A673 (cell line): ENCODE data around the gene ZNF490. TPM values are rescaled to one million over a fixed set of nuclear protein-coding genes. Genes with fewer than 3 reads are reported as not detected.

Source experiments
- BruUV-seq: library from RNA; stranded (reverse); fragments of 400-500 nt; replicated peaks from 2 replicates; lab custom pipeline; 2021; lab: Mats Ljungman, UMichigan
- CTCF ChIA-PET: fragments of 300-600 bp; sonication (Branson Sonifier 250); formaldehyde crosslinking; loops from one replicate; lab custom pipeline; 2022; ENCODE audit warnings: antibody characterized with exemption; lab: Charles Lee
- POLR2A ChIA-PET: fragments of 300-600 bp; sonication (Branson Sonifier 250); formaldehyde crosslinking; loops from one replicate; lab custom pipeline; 2022; ENCODE audit warnings: antibody characterized with exemption; ENCODE audit not compliant: low non-redundant PET; lab: Charles Lee
- DNase-seq: peaks from one replicate; pipeline ENCODE4 v3.0.0-alpha.2; 2015; ENCODE audit warnings: low spot score
- H3K27ac ChIP-seq: fragments of 200-600 bp; sonication (generic); 2 replicates; pipeline ENCODE4 v1.5.1; 2016; ENCODE audit warnings: mixed run types, low read depth, mild to moderate bottlenecking, mixed read lengths, antibody characterized with exemption, low read length; ENCODE audit not compliant: poor library complexity, severe bottlenecking
- H3K27me3 ChIP-seq: fragments of 200-600 bp; sonication (generic); replicated peaks from 2 replicates; pipeline ENCODE4 v1.6.1; 2017; ENCODE audit warnings: mixed run types, low read depth, mild to moderate bottlenecking, mixed read lengths, antibody characterized with exemption, low read length; ENCODE audit not compliant: insufficient read depth, poor library complexity
- H3K36me3 ChIP-seq: fragments of 200-600 bp; sonication (generic); 2 replicates; pipeline ENCODE4 v1.6.1; 2016; ENCODE audit warnings: mixed run types, mild to moderate bottlenecking, mixed read lengths, antibody characterized with exemption, low read length; ENCODE audit not compliant: insufficient read depth, poor library complexity, severe bottlenecking
- H3K4me1 ChIP-seq: fragments of 200-600 bp; sonication (generic); 2 replicates; pipeline ENCODE4 v1.6.1; 2017; ENCODE audit warnings: mixed run types, mild to moderate bottlenecking, mixed read lengths, antibody characterized with exemption, low read length; ENCODE audit not compliant: insufficient read depth, poor library complexity, severe bottlenecking
- H3K4me3 ChIP-seq: fragments of 200-600 bp; sonication (generic); 2 replicates; pipeline ENCODE4 v1.5.1; 2016; ENCODE audit warnings: low read depth, mixed run types, mild to moderate bottlenecking, mixed read lengths, low read length; ENCODE audit not compliant: poor library complexity, severe bottlenecking
- H3K9me3 ChIP-seq: fragments of 200-600 bp; sonication (generic); 2 replicates; pipeline ENCODE4 v1.6.1; 2016; ENCODE audit warnings: mixed run types, low read depth, mild to moderate bottlenecking, mixed read lengths, antibody characterized with exemption, low read length; ENCODE audit not compliant: poor library complexity, severe bottlenecking
- EZH2 ChIP-seq: fragments of 200-600 bp; sonication (generic); IDR thresholded peaks from 2 replicates; pipeline ENCODE4 v1.6.1; 2017; ENCODE audit warnings: borderline replicate concordance, low read depth, mild to moderate bottlenecking, mixed read lengths, antibody characterized with exemption, low read length; ENCODE audit not compliant: poor library complexity, severe bottlenecking
- intact Hi-C: fragments of 100-400 bp; cut with micrococcal nuclease; formaldehyde crosslinking; loops from one replicate; pipeline ENCODE4 v1.10.0; 2022; ENCODE audit not compliant: unreplicated experiment
- total RNA-seq: library from RNA; stranded (reverse); gene quantifications from 2 replicates; pipeline ENCODE4 v1.2.3, GENCODE V29; 2021
- TF ChIP-seq, protein P1 (sequence below): fragments of 300-800, 200-600 bp; sonication (generic); conservative IDR thresholded peaks from 2 replicates; pipeline ENCODE4 v1.5.1; 2017; ENCODE audit warnings: low read depth, mild to moderate bottlenecking, antibody characterized with exemption, low read length, moderate library complexity, mixed read lengths

The ZNF490 gene
- total RNA-seq, 1 experiment from 2014 or later = 7.7 TPM

DNA sequence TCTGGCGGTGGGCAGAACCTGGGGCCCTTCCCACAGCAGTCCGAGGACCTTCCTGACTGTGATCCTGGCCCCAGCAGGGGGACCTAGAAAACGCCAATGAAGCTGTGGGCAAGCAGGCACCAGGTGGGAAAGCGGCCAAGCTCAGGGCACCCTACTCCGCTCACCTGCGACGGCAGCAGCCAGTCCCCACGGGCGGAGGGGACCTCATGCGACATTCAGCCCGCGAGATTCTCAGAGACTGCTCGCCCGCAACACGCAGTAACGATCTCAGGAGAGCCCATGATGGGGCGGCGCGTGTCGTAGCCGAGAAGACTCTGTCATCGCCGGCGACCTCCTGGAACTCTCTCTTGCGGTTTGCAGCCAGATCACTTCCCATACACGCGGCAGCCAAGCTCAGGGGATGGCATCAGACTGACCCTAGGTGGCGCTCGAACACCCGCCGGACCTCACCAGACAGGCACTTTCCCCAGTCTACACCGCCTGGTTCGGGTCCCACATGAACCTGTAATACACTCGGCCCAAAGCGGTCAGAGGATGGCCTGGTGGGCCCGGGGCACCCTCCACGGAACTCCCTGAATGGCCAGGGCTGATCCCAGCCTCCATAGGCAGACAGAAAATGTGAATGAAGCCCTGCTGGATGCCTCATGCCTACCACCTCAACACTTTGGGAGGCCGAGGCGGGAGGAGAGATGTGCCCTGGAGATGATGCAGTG, 29.4 kb upstream of the ZNF490 start:
- no peaks in the 10 kb centered on the region for H3K4me1 ChIP-seq
- peak; percentile 87 for DNase-seq
- ChIA-PET CTCF (interaction anchor here (0.5 to 1.1 kb wide), 5 partner anchors 9 to 243 kb away, joined by 3 to 6 read pairs (median 4); partner anchors contain the start of genes MAN2B1 and WDR83), POLR2A (no interaction called here)
- intact Hi-C loops = loop anchor here (10.0 kb wide), 1 partner anchor 755 kb away; the partner anchor contains the start of gene ZNF69
- H3K4me3 ChIP-seq = no peak overlapping the region
- no peak for TF ChIP-seq EZH2
- TF ChIP-seq, protein P1, sequence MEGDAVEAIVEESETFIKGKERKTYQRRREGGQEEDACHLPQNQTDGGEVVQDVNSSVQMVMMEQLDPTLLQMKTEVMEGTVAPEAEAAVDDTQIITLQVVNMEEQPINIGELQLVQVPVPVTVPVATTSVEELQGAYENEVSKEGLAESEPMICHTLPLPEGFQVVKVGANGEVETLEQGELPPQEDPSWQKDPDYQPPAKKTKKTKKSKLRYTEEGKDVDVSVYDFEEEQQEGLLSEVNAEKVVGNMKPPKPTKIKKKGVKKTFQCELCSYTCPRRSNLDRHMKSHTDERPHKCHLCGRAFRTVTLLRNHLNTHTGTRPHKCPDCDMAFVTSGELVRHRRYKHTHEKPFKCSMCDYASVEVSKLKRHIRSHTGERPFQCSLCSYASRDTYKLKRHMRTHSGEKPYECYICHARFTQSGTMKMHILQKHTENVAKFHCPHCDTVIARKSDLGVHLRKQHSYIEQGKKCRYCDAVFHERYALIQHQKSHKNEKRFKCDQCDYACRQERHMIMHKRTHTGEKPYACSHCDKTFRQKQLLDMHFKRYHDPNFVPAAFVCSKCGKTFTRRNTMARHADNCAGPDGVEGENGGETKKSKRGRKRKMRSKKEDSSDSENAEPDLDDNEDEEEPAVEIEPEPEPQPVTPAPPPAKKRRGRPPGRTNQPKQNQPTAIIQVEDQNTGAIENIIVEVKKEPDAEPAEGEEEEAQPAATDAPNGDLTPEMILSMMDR = peak; percentile 93
- H3K27me3 ChIP-seq = no peaks in the 10 kb centered on the region
- no peaks in the 10 kb centered on the region for H3K9me3 ChIP-seq
- BruUV-seq = no TSS peak
- no peak overlapping the region for H3K27ac ChIP-seq
- no peaks in the 10 kb centered on the region for H3K36me3 ChIP-seq

DNA sequence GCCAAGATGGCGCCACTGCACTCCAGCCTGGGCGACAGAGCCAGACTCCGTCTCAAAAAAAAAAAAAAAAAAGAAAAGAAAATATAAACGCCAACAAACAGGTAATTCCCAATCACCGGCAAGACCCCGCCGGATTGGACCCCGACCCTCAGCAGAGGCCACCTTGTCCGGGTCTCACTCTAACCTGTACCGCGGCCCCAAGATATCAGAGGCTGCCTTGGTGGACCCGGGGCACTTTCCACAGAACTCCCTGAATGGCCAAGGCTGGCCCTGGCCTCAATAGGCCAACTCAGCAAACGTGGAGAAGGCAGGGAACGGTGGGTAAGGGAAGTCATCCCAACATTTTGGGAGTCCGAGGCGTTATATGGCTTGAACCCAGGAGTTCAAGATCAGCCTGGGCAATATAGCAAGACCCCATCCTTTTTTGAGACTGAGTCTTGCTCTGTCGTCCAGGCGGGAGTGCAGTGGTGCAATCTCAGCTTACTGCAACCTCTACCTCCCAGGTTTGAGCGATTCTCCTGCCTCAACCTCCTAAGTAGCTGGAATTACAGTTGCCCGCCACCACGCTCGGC, 28.1 kb upstream of the ZNF490 start:
- Histone ChIP-seq H3K4me3 (no peak overlapping the region), H3K27ac (no peak overlapping the region), H3K9me3 (no peaks in the 10 kb centered on the region), H3K27me3 (no peaks in the 10 kb centered on the region), H3K4me1 (no peaks in the 10 kb centered on the region), H3K36me3 (no peaks in the 10 kb centered on the region)
- no peak for TF ChIP-seq EZH2
- intact Hi-C loops = no loop called here
- BruUV-seq = no TSS peak
- DNase-seq = no peak
- ChIA-PET POLR2A (no interaction called here), CTCF (no interaction called here)

DNA sequence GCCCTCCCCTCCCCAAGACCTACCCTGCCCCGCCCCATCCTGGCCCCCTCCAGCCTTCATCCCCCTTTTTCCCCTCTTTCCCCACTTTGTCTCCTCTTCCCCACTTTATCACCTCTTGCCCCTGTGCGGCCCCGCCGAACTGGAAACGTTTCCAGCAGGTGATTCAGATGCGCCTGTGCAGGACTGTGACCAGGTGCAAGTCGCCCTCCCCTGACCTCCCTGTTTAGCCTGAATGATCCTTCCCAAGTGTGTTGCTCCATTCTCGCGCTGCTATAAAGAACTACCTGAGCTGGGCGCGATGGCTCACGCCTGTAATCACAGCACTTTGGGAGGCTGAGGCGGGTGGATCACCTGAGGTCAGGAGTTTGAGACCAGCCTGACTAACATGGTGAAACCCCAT, 26.0 kb upstream of the ZNF490 start:
- intact Hi-C loops = no loop called here
- Histone ChIP-seq H3K9me3 (no peaks in the 10 kb centered on the region), H3K27me3 (no peaks in the 10 kb centered on the region), H3K36me3 (no peaks in the 10 kb centered on the region), H3K4me3 (no peak overlapping the region), H3K27ac (no peak overlapping the region), H3K4me1 (no peaks in the 10 kb centered on the region)
- no TSS peak for BruUV-seq
- TF ChIP-seq, protein P1 = no peak
- no peak for TF ChIP-seq EZH2
- ChIA-PET POLR2A (no interaction called here), CTCF (no interaction called here)
- DNase-seq = no peak
